ENCODE measurements around the gene SEZ6L2. TPM values are rescaled to one million over a fixed set of nuclear protein-coding genes. Genes with fewer than 3 reads are reported as not detected.

SEZ6L2 gene
- total RNA-seq, 1 experiment from 2014 or later: 46.5 TPM

- peaks cover 68% of the 10 kb centered on the region for H3K79me2 ChIP-seq (ENCODE audit: low read depth)
- CTCF ChIA-PET: interaction anchor here (0.9 kb wide), 1 partner anchor 21 kb away, joined by 3 read pairs; no protein-coding TSS in a partner anchor
- BruUV-seq (replicated peaks): TSS peak; percentile 14
- H3K27ac ChIP-seq: peak overlapping the region; percentile 77
- peak overlapping the region; percentile 71; the same call in 1 of the 2 replicates for H3K4me3 ChIP-seq
- H4K20me1 ChIP-seq (ENCODE audit: insufficient read depth): no peaks in the 10 kb centered on the region
- POLR2A ChIA-PET (ENCODE audit: unreplicated experiment): interaction anchor here (0.5 to 0.8 kb wide), 4 partner anchors 36 to 750 kb away, joined by 4 to 32 read pairs (median 6); no protein-coding TSS in a partner anchor
- H3K36me3 ChIP-seq (ENCODE audit: low read depth): no peaks in the 10 kb centered on the region
- no peaks in the 10 kb centered on the region for H3K27me3 ChIP-seq (ENCODE audit: insufficient read depth, low read depth)
- H3F3A ChIP-seq (ENCODE audit: insufficient read depth, low read depth): peaks cover 71% of the 10 kb centered on the region; the same call in 1 of the 2 replicates
- intact Hi-C loops (cut with micrococcal nuclease; ENCODE audit: unreplicated experiment): loop anchor here (1.0 to 5.0 kb wide), 4 partner anchors 27 to 200 kb away; partner anchors contain the start of genes CDIPT and SEZ6L2
- TF ChIP-seq, protein P1, sequence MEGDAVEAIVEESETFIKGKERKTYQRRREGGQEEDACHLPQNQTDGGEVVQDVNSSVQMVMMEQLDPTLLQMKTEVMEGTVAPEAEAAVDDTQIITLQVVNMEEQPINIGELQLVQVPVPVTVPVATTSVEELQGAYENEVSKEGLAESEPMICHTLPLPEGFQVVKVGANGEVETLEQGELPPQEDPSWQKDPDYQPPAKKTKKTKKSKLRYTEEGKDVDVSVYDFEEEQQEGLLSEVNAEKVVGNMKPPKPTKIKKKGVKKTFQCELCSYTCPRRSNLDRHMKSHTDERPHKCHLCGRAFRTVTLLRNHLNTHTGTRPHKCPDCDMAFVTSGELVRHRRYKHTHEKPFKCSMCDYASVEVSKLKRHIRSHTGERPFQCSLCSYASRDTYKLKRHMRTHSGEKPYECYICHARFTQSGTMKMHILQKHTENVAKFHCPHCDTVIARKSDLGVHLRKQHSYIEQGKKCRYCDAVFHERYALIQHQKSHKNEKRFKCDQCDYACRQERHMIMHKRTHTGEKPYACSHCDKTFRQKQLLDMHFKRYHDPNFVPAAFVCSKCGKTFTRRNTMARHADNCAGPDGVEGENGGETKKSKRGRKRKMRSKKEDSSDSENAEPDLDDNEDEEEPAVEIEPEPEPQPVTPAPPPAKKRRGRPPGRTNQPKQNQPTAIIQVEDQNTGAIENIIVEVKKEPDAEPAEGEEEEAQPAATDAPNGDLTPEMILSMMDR (conservative IDR thresholded peaks at IDR 0.05): no peak
- no peak for TF ChIP-seq EZH2 (IDR thresholded peaks at IDR 0.05; ENCODE audit: low read depth)
- no peaks in the 10 kb centered on the region for H3K9me2 ChIP-seq (ENCODE audit: insufficient read depth)
- peak; percentile 70 to 84 for DNase-seq
- H3K4me2 ChIP-seq: peak overlapping the region; percentile 88
- H3K4me1 ChIP-seq (replicated peaks; ENCODE audit: insufficient read depth): peaks cover 75% of the 10 kb centered on the region
- H2AFZ ChIP-seq: no peak overlapping the region
- H3K9me3 ChIP-seq (ENCODE audit: insufficient read depth, low read depth): no peaks in the 10 kb centered on the region
Observed at GRCh38 chr16:29821643-29822115, 77.7 kb downstream of the SEZ6L2 start.

Other genes starting within 250 kb of the SEZ6L2 start
- gene SPN, start 236.3 kb downstream of the SEZ6L2 start, total RNA-seq (2021): 0.15 and 0.17 TPM in 2 replicates
- 247 and 310 TPM in 2 replicates for gene QPRT, start 220.4 kb downstream of the SEZ6L2 start, total RNA-seq (2021)
- not detected in 2 replicates for gene C16orf54, start 153.6 kb downstream of the SEZ6L2 start, total RNA-seq (2021)
- 0.13 and 0.26 TPM in 2 replicates for gene ZG16, start 121.3 kb downstream of the SEZ6L2 start, total RNA-seq (2021)
- 179 and 195 TPM in 2 replicates for gene KIF22, start 108.8 kb downstream of the SEZ6L2 start, total RNA-seq (2021)
- gene MAZ, start 93.0 kb downstream of the SEZ6L2 start, total RNA-seq (2021): 463 and 481 TPM in 2 replicates
- 4.9 and 6.3 TPM in 2 replicates for gene PRRT2, start 87.4 kb downstream of the SEZ6L2 start, total RNA-seq (2021)
- gene PAGR1, start 83.4 kb downstream of the SEZ6L2 start, total RNA-seq (2021): 27.5 and 44.6 TPM in 2 replicates
- 197 and 208 TPM in 2 replicates for gene MVP, start 79.1 kb downstream of the SEZ6L2 start, total RNA-seq (2021)
- gene CDIPT, start 36.3 kb downstream of the SEZ6L2 start, total RNA-seq (2021): 90.6 and 133 TPM in 2 replicates
- 8.3 and 11.3 TPM in 2 replicates for gene ASPHD1, start 938 bp upstream of the SEZ6L2 start, total RNA-seq (2021)
- gene KCTD13, start 26.7 kb upstream of the SEZ6L2 start, total RNA-seq (2021): 52.7 and 72.0 TPM in 2 replicates
- gene TMEM219, start 62.5 kb upstream of the SEZ6L2 start, total RNA-seq (2021): 141 and 203 TPM in 2 replicates
- 76.6 and 82.9 TPM in 2 replicates for gene TAOK2, start 74.3 kb upstream of the SEZ6L2 start, total RNA-seq (2021)
- 27.0 and 27.3 TPM in 2 replicates for gene HIRIP3, start 96.1 kb upstream of the SEZ6L2 start, total RNA-seq (2021)
- gene INO80E, start 96.7 kb upstream of the SEZ6L2 start, total RNA-seq (2021): 102 TPM in 2 replicates
- 11.0 and 11.3 TPM in 2 replicates for gene DOC2A, start 111.5 kb upstream of the SEZ6L2 start, total RNA-seq (2021)
- not detected in 2 replicates for gene C16orf92, start 123.6 kb upstream of the SEZ6L2 start, total RNA-seq (2021)
- 5.8 and 9.7 TPM in 2 replicates for gene TLCD3B, start 131.7 kb upstream of the SEZ6L2 start, total RNA-seq (2021)
- gene ALDOA, start 166.2 kb upstream of the SEZ6L2 start, total RNA-seq (2021): 2,395 and 3,090 TPM in 2 replicates
- 246 and 268 TPM in 2 replicates for gene PPP4C, start 176.4 kb upstream of the SEZ6L2 start, total RNA-seq (2021)
- 8.3 and 9.6 TPM in 2 replicates for gene TBX6, start 192.4 kb upstream of the SEZ6L2 start, total RNA-seq (2021)
- 95.4 and 129 TPM in 2 replicates for gene YPEL3, start 196.7 kb upstream of the SEZ6L2 start, total RNA-seq (2021)
- 27.5 and 32.1 TPM in 2 replicates for gene GDPD3, start 214.0 kb upstream of the SEZ6L2 start, total RNA-seq (2021)
- 113 and 133 TPM in 2 replicates for gene MAPK3, start 223.7 kb upstream of the SEZ6L2 start, total RNA-seq (2021)

Measured in PC-9 (cell line).